Middle frontal gyrus (tissue), 1 donor: ENCODE measurements around the gene LHCGR.

Experiments
- DNase-seq: peaks from one replicate; pipeline ENCODE4 v3.0.0-alpha.2; 2015; ENCODE audit warnings: low spot score; ENCODE audit errors: extremely low spot score

LHCGR gene

DNA sequence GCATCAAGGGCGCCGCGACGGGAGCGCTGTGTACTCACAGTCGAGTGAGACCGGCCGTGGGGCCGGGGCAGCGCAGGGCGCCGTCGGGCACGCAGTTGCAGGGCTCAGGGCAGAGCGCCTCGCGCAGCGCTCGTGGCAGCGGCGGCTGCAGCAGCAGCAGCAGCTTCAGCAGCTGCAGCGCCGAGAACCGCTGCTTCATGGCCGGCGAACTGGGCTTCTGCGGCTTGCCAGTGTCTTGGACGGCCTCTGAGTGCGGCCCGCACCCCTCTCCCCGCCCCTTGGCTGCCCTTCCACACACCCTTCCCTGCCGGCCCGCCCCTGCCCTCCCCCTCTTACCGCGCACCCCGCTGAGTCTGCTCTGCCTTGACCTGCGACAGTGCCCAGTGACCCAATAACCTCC lies at the start of gene LHCGR:
Gene LHCGR, minus strand, starts transcription at position 252 of the 400 bp plus-strand sequence. Its CDS starts 53 bp downstream, at position 199.
- no peak for DNase-seq

DNA sequence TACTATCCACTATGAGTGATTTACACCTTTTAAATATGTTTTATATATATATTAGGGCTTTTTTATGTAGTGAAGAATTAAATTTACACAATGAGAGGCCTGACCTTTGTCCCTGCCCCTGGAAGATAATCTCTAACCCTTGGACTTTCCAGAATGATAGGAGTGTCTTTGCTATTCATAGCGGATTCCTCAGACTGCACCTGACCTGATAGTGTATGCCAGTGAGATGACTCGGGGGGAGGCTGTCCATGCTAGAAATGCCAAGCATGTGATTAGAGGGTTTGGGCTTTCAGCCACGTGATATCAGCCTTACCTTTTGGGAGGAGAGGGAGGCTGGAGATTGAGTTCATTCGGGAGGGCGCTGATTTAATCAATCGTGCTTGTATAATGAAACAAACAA lies 44.1 kb upstream of the LHCGR start:
- no peak for DNase-seq

DNA sequence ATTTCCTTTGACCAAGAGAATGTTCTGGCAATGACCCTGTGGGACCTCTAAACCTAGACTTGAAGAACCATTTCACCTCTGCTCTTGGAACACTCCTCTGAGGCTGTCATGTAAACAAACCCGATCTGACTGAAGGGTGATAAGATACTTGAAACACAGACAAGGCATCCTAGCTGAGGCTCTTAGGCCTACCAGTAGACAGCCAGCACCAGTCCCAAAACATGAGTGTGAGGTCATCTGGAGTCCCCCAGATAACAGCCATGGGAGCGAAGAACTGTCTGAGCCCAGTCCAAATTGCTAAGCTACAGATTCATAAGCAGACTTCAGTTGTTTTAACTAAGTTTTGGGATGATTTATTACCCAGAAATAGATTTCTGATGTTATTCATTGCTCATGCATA lies 39.5 kb upstream of the LHCGR start:
- DNase-seq: no peak

DNA sequence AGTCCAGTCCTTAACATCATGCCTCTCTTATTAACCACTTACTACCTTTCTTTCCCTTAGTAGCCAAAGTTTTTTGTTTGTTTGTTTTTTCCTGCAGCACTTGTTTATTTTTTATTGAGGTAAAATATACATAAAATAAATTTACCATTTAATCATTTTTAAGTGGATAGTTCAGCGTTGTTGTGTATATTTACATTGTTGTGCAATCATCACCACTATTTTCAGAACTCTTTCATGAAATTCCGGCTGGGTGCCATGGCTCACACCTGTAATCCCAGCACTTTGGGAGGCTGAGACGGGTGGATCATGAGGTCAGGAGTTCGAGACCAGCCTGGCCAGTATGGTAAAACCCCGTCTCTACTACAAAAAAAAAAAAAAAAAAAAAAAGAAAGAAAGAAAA lies 38.1 kb upstream of the LHCGR start:
- DNase-seq: no peak

DNA sequence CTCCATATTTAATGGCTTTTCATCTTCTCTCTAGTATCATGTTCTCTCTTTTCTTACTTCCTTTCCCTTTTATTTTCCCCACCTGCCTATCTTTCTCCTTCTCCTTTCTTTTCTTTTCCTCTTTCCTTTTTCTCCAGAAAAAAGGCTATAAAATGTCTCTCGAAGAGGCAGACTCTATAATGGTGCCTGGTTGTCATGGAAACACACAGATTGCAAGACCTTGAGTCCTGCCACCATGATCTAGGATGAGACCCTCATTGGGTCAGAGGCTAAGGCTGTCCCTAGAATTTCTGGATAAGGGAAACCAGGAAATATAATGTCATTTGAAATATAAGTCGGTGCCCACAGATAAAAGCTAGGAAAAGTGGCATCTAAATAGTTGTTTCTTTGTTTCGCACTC lies 36.5 kb upstream of the LHCGR start:
- DNase-seq: no peak

DNA sequence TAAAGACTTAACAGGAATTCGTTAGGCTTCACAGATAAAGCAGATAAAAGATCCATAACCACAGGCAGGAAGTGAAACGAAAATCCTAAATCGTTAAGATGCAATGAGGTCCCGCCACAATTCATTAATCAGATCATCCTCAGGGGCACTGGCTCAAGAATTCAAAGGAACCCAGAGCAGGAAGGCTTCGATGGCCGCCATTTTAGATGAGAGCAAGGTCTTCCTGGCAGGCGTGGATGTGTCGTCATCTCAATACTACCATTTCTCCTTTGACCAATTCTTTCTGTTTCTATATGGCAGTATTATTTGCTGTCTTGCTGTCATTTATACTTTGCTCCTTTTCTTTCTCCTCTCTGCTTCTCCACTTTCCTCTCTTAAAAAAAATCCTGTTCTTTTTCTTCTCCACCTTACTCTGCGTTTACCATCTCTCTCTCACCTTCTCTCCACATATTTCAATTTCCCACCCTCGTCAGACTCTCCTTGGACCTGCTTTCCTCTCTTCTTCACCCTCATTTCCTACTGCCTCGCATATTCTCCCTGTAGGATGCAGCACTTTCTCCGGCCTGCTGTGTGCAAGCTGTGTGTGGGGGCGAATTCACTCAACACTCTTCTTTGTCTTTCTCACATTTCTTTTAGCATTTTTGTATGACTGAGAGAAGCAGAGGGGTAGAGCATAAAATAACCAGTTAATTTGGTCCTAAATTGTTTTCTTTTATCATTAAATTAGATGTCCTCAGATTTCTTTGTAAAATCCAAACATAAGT lies 35.1 kb upstream of the LHCGR start:
- DNase-seq: no peak

DNA sequence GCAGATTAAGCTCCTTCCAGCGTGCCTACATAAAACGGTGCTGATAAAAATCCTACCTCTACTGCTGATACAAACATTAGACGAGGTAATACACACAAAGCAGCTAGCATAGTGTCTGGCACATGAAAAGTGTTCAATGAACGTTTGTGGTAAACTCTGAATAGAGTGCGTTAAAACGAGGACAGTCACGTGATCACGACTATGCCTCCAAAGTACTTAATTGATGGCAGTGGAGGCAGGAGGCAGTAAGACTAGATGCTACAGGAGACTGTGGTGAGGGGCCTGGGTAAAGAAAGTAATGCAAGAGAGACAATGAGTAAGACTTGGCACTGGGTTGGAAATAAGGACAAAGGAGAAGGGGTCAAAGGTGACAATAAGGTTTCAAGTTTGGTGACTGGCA lies 32.1 kb upstream of the LHCGR start:
- DNase-seq: no peak

DNA sequence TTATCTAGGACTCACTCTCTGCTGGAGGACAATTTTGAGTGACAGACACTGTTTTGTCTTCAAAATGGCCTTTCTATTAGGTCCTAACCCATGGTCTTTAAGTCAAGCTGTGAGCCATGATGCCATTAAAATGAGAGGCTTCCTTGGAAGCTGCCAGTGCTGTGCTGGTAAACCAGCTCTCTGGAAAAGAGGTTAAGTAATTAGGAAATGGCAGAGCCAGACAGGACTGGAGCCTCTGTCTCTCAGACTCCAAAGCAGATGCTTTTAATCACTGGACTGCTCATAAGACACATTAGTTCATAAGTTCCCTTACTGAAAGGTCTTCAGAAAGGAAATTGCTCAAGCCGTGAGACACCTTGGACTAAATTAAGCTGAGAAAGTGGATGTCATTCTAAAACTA lies 25.8 kb upstream of the LHCGR start:
- no peak for DNase-seq

DNA sequence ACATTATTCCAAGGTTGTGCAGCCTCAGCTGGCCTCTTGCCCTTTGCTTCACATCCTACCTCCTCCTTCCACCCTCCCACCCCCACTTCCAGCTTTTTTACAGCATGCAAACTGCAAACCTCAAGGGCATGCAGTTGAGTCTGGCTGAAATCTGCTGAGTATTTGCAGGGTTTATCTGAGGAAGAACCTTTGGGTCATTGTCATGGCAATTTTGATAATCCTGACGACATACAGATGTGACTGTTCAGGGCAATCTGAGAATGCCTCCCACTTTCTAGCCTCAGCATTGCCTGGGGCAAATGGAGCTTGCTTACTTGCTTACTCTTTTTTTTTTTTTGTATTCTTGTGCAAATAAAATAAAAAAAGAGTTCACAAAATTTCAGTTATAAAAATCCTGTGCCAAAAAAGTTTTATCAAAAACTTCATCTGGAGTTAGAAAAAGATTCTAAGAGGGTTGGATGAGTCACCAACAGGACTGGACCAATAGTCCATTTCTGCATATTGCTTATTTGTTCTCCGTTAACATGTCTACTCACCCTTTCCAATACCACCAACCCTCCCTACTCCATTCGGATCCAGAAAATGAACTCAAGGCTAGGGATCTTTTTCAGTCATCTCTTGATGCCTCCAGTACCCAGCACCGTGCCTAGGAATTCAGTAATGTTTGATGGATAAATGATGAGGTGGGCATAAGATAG lies 23.6 kb upstream of the LHCGR start:
- no peak for DNase-seq

DNA sequence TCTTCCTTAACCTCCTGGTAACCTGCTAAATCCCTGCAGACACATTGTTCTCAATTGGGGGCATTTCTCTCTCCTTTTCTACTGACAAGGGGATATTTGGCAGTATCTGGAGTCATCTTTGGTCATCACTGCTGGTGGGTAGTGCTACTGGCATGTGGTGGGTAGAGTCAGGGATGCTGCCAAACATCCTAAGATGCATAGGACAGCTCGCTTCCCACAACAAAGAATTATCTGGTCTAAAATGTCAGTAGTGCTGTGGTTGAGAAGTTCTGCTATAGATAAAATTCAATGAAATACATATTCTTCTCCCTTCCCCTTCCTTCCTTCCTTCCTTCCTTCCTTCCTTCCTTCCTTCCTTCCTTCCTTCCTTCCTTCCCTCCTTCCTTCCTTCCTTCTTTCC lies 18.7 kb upstream of the LHCGR start:
- DNase-seq: no peak

DNA sequence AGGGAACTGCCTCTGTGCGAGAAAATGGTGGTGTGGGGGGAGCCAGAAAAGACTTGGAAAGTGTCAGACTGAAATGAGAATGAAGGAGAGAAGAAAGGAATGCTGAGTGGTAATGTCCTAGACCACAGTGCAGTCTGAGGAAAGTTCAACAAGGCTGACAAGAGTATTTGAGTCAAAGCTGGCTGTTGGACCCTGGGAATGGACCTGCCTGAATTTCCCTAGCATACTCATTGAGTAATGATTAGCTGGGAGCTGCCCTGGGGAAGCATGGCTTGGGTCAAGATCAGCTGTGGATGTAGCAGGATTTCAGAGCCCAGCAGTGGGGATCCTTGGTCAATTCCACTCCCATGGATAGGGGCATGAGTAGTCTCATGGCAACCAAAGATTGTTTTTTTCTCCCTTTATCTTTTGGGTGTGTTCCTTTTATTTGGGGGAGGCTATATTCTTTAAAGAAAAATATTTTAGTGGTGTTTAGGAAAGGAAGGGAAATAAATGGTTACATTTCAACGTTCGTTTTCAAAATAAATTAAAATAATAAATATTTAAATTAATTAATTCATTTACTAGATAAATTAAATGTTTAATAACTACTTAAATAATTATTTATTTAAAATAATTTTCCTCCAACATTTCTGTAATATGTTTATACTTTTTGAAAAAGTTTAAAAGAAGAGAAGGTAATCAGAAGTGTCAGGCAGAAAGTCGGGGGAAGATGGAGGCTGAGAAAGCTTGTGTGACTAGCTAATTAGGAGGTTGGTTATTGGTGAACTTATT lies 15.9 kb upstream of the LHCGR start:
- no peak for DNase-seq

DNA sequence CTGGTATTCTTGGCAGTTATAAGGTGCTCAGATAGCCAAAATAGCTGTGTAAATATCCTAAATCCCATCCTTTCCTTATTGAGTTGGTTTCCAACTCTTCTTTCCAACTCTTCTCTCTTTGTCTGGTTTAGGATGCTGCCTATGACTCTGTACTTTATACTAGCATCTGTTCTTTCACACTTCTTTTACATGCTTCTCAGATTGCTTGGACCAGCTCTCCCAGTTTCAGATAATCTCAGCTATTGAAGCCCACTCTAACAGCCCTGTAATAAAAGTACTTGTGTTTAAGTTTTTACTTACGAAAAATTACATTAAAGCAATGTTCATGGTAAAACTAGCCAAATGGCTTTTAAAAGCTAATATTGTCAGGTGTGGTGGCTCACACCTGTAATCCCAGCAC lies 14.7 kb upstream of the LHCGR start:
- DNase-seq: no peak

DNA sequence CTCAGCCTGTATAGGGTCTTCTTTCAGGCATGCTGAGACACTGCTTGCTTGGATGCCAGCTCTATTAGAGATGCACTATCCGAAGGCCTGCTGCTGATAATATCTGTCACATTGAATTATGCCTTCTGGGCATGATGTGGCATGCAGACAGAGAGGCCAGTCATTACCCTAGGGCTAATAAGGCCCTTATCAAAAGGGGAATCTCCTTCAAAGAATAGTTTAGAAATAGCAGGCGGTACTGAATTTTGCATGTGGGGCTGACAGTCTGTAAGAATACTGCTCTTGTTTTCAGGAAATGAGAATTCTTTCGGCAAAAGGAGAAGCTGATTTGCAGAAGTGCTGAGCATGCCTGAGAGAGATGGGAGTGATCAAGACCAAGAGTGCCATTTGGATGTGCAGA lies 13.1 kb upstream of the LHCGR start:
- DNase-seq: no peak

DNA sequence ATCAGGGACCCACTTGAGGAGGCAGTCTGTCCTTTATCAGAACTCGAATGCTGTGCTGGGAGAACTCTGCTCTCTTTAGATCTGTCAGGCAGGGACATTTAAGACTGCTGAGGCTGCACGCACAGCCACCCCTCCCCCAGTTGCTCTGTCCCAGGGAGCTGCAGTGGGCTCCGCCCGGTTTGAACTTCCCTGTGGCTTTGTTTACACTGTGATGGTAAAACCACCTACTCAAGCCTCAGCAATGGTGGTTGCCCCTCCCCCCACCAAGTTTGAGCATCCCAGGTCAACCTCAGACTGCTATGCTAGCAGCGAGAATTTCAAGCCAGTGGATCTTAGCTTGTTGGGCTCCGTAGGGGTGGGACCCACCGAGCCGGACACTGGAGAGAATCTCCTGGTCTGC lies 11.8 kb upstream of the LHCGR start:
- DNase-seq: no peak

DNA sequence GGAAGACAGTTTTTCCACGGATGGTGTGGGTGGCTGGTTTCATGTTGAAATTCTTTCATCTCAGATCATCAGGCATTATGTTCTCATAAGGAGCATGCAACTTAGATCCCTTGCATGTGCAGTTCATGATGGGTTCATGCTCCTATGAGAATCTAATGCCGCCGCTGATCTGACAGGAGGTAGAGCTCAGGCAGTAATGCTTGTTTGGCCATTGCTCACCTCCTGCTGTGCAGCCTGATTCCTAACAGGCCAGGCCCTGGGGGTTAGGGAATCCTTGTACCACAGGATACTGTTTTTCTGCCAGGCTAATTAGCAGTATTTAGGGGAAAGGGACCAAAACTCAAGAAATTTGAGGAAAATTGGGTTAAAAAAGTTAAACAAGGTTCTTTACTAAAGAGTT lies 5.3 kb upstream of the LHCGR start:
- DNase-seq: no peak

DNA sequence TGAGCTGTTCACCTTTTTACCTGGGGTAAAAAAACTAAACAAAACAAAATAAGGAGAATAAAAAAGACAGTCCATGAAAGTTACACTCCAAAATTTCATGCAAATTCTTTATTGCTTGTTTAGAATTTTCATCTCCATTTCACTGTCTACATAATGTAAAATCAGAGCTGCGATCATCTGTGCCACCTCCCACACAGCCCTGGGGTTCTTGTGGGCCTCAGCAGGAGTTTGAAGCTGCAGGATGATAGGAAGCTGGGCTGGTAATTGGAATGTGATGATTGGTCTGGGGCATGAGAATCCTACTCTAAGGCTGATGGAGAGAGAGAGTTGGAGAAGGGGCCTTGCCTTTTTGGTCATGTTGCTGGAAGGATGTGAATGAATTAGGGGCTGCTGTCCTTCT lies 4.2 kb upstream of the LHCGR start:
- DNase-seq: no peak

DNA sequence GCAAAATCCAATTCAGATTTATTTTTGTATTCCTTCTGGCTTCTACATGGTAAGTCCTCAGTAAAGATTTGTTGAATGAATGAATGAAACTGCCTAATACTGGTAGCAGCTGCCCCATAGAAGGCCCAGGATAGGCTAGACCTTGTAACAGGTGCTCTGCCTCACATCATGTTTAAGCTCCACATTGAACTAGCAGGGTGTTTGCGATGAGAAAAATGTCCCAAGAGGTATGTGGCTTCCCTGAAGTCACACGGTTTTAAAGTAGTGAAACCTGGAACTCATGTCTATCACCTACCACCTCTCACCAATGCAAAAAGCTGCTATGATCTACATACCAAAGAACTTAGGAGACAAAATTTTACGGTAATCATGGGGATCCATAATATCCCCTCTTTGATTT lies 765 bp upstream of the LHCGR start:
- no peak for DNase-seq

DNA sequence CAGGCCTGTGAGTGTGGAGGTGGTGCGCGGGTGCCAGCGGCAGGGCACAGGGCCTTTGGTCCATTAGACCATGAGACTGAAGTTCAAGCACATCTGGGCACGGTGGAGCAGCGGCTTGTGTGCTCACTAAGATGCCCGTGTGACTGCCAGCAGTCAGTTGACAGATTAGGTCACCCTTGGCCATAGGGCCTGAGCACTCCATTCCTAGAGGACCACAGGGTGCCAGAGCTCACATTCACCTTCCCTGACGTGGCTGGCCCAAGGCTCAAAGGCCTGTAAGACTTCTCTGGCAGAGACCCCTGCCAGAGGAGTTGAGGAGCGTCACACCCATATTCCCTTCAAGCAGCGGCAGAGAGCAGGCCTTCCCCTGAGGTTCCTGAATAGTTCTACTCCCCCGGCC lies 650 bp downstream of the LHCGR start:
- no peak for DNase-seq

DNA sequence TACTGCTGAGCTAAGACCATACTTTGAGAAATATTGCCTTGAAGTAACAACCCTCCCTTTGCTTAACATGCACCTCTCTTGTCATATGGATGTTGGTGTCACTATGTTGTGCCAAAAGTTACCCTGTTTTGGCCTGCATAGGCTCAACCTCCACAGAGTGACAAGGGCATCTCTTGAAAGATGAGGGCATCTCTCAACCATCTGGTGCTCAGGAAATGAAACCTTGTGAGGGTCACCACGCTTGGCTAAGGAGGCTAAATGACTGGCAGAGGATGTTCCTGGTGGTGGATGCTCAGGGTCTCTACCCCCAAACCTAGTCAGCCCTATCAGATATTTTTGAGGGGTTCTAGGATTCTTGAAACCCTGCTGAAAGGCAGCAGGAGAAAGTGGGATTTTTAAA lies 2.3 kb downstream of the LHCGR start:
- no peak for DNase-seq

DNA sequence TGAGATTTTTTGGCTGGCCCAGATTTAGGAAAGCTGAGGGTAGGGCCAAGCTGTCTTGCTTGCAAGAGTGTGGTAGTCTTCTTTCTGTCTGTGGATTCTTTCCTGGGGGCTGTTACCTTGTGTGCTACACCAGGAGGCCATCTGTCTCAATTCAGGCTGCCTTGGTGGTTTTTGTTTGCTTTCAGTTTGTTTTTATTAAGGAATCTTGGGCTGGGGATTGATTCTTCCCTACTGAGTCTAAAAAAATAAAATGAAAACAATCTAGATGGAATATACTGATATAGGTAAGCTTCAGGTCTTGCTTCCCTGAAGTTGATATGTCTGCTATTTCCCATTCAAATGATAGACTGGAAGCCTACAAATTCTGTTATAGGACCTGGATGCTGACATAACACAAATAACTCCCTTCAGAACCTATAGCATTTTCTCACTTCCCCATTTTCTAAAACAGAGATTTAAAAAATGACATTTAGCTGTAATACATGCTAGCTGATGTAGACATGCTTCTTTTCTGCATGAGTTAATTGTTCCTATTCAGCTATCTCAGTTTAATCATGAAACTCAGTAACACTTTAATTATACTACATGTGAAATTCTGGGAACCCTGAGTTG lies 5.3 kb downstream of the LHCGR start:
- no peak for DNase-seq

DNA sequence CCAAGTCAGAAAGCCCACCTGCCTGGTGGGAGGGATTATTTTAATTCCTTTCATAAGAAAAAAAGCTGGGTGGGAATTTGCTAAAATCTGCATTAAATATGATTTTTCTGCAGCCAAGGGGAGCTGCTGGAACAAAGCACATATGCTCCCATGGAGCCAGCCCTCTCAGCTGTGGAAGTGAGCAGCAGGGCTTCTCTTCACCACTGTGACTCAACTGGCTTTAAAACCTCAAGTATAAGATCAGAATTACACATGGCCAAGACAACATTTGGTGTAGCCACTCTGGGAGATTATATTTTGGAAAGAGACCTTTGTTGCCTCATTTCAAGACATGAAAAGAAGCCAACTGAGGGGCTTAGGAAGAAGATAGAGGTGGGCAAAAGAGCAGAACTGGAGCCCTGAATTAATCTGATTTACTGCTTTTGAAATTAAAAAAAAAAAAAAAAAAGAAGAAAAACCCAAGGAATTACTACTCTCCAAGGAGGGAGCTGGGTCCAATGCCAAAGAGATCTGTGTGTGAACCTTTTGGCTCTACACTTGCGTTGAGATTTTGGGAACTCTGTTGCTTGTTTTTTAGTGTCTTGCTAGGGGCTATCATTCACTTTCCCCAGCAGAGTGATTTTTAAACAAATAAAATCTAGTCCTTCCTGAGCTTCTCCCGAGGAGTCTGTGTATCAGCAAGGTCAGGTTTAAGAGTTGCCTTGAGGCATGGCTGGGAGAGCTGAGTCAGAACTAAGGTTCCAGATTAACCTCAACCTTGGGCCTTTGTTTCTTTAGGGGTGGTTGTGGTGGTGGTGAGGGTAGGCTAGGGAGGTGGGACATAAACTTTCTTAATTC lies 6.0 kb downstream of the LHCGR start:
- DNase-seq: no peak
